Left lung (tissue), 10 donors: ENCODE results near the gene ENTPD8. TPM values are rescaled to one million over a fixed set of nuclear protein-coding genes. Genes with fewer than 3 reads are reported as not detected.

ENCODE experiments used
- ATAC-seq: fragments of 200-7000 bp; cut with Tn5 transposase; one replicate; pipeline ENCODE4 v1.9.1; 2020; ENCODE audit warnings: moderate library complexity
- DNase-seq, 4 donors: peaks; one replicate each; pipeline ENCODE4 v3.0.0-alpha.2; 2013 to 2020
- H3K27ac ChIP-seq, 2 donors: fragments of 200-600 bp; sonication (generic) in 1 of 2; one replicate each; pipeline versions ENCODE4 v1.5.0 to v1.8.0; 2020 to 2021
- H3K27me3 ChIP-seq, 2 donors: fragments of 200-600 bp; sonication (generic) in 1 of 2; one replicate each; pipeline versions ENCODE4 v1.5.0 to v1.8.0; 2020 to 2021
- H3K36me3 ChIP-seq, 2 donors: fragments of 200-600 bp; sonication (generic) in 1 of 2; one replicate each; pipeline versions ENCODE4 v1.5.0 to v1.8.0; 2020 to 2021
- H3K4me1 ChIP-seq, 2 donors: fragments of 200-600 bp; one replicate each; pipeline ENCODE4 v1.8.0; 2021
- H3K4me3 ChIP-seq, 2 donors: fragments of 200-600 bp; sonication (generic) in 1 of 2; one replicate each; pipeline versions ENCODE4 v1.5.0 to v1.8.0; 2020 to 2021; ENCODE audit warnings: mild to moderate bottlenecking in 1 of 2
- H3K9me3 ChIP-seq, 2 donors: fragments of 200-600 bp; sonication (generic) in 1 of 2; one replicate each; pipeline versions ENCODE4 v1.5.0 to v1.8.0; 2020 to 2021
- intact Hi-C, 2 donors: fragments of 100-400 bp; cut with DNase I; formaldehyde crosslinking; loops; one replicate each; pipeline versions ENCODE4 v1.11.2 to v1.14.2; 2022
- polyA plus RNA-seq, 6 donors: library from polyadenylated mRNA; unstranded; fragments of 120-200 nt; gene quantifications; one replicate each; pipeline ENCODE4 v1.2.1, GENCODE V29; 2013; ENCODE audit not compliant: insufficient read length in 6 of 6
- total RNA-seq, 2 donors: library from RNA; stranded (reverse); fragmentation: NEBNext Ultra II Directional; extraction: Animal tissue kit (Norgen Biotek cat#: 25700); gene quantifications; one replicate each; pipeline ENCODE4 v1.2.1, GENCODE V29; 2021
- TF ChIP-seq, protein P1 (sequence below), 2 donors: fragments of 200-600 bp; sonication (generic) in 1 of 2; IDR thresholded peaks; one replicate each; pipeline versions ENCODE4 v1.5.0 to v1.8.0; 2021; ENCODE audit warnings: antibody characterized with exemption in 2 of 2
- donor health status: DM: no; HTN: yes; CAD: no.
- donor health status: DM: no; HTN: no; CAD: no.

Gene ENTPD8
- total and polyA plus RNA-seq, 8 donors = 0.15 to 0.68 (median 0.40) TPM; not detected in 1

DNA sequence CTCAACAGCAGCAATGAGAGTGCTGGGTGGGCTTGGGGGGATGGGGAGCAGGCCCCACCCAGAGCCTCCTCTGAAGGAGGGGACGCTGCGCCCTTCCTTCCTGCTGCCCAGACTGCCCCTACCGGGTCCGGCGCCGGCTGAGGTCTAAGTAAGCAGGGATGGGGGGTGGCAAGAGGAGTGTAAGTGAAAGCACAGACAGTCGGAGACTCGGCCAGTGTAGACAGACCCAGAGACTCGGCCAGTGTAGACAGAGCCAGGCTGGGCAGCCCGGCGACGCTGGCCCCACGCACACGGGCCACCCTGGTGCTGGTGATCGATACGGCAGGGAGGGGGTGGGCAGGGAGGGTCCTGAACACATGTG lies 7.4 kb upstream of the ENTPD8 start:
- no peak overlapping the region for H3K4me3 ChIP-seq
- TF ChIP-seq, protein P1, sequence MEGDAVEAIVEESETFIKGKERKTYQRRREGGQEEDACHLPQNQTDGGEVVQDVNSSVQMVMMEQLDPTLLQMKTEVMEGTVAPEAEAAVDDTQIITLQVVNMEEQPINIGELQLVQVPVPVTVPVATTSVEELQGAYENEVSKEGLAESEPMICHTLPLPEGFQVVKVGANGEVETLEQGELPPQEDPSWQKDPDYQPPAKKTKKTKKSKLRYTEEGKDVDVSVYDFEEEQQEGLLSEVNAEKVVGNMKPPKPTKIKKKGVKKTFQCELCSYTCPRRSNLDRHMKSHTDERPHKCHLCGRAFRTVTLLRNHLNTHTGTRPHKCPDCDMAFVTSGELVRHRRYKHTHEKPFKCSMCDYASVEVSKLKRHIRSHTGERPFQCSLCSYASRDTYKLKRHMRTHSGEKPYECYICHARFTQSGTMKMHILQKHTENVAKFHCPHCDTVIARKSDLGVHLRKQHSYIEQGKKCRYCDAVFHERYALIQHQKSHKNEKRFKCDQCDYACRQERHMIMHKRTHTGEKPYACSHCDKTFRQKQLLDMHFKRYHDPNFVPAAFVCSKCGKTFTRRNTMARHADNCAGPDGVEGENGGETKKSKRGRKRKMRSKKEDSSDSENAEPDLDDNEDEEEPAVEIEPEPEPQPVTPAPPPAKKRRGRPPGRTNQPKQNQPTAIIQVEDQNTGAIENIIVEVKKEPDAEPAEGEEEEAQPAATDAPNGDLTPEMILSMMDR (IDR thresholded peaks at IDR 0.05) = no peak
- H3K36me3 ChIP-seq = peaks cover 0 to 23% of the 10 kb centered on the region in 2 donors
- intact Hi-C loops = no loop called here
- H3K9me3 ChIP-seq = no peaks in the 10 kb centered on the region
- peaks cover 0 to 22% of the 10 kb centered on the region in 2 donors for H3K4me1 ChIP-seq
- peaks cover 0 to 6% of the 10 kb centered on the region in 2 donors for H3K27me3 ChIP-seq
- DNase-seq (no peak), ATAC-seq (no peak)
- no peak overlapping the region for H3K27ac ChIP-seq

DNA sequence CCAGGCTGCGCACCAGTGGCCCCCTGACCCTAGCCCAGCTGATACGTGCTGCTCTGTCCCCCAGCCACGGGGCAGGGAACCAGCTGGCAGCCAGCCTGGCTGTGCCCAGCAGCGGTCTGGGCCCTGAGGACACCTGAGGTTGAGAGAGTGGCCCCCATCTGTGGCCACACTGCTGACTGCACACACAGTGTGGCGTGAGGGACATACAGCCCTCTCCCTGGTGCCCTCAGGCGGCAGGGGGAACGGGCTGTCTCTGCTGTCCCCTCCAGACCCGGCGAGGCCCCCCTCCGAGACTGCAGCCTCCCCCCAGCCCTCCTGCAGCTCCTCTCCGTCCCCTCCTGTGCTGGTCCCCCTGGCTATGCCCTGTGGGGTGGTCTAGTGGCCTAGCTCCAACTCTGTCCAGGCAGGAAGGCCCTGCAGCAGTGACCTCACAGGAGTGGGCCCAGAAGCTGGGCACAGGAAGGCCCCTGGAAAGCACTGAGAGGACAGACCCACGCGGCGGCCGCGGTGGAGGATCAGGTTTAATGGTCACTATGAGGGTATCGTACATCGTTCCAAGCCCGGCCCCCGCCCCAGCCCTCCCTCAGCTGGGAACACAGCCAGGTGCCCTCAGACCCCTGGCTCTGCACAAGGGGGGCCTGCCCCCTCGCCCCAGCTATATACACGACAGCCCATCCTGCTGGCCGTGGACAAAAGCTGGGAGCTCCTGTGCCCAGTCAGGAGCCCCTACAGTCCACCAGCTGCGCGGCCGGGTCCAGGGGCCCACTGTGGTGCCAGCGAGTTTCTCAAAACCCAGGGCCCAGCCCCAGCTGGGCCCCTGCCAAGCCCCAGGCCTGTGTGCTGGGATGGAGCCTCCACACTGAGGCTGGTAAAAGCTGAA lies 6.8 kb upstream of the ENTPD8 start:
- H3K9me3 ChIP-seq = no peaks in the 10 kb centered on the region
- H3K27ac ChIP-seq = no peak overlapping the region
- TF ChIP-seq, protein P1 (IDR thresholded peaks at IDR 0.05) = no peak
- ATAC-seq = no peak
- peaks cover 0 to 16% of the 10 kb centered on the region in 2 donors for H3K4me1 ChIP-seq
- H3K27me3 ChIP-seq = peaks cover 0 to 12% of the 10 kb centered on the region in 2 donors
- peaks cover 0 to 21% of the 10 kb centered on the region in 2 donors for H3K36me3 ChIP-seq
- intact Hi-C loops = no loop called here
- DNase-seq = peak in 2 of 4 donors; percentile 36 to 80
- no peak overlapping the region for H3K4me3 ChIP-seq

DNA sequence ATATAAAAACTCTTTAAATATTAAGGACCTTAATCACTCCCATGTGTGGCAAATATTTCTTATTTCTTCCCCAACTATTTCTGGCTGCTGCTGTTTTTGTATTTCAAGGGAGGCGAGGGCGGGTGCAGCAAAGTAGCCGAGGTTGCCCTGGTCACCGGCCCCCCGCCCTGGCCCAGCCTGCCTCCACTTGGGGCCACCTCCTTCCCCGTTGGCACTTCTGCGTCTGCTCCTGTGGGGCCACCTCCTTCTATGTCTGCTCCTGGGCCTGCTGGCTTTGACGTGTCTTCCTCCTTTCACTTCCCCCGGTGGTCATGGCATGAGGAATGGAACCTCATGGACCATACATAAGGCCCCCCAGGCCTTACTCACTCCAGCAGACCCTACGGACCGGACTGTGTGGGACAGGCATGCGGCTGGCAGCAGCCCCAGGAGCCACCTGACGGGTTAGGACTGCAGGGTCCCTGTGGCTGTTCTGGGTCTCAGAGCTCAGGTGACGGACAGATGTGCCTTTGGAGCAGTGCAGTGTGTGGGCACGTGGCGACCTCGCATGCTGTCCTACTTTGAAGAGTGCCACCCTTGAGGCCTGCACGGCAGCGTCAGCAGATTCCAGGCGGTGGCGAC lies 5.8 kb upstream of the ENTPD8 start:
- intact Hi-C loops = no loop called here
- H3K36me3 ChIP-seq = peaks cover 0 to 14% of the 10 kb centered on the region in 2 donors
- H3K4me3 ChIP-seq = no peak overlapping the region
- peaks cover 4 to 22% of the 10 kb centered on the region in 2 donors for H3K27me3 ChIP-seq
- peaks cover 0 to 9% of the 10 kb centered on the region in 2 donors for H3K4me1 ChIP-seq
- H3K27ac ChIP-seq = no peak overlapping the region
- ATAC-seq (peak; percentile 7), DNase-seq (peak in 1 of 4 donors; percentile 58)
- TF ChIP-seq, protein P1 (IDR thresholded peaks at IDR 0.05) = no peak
- H3K9me3 ChIP-seq = no peaks in the 10 kb centered on the region

DNA sequence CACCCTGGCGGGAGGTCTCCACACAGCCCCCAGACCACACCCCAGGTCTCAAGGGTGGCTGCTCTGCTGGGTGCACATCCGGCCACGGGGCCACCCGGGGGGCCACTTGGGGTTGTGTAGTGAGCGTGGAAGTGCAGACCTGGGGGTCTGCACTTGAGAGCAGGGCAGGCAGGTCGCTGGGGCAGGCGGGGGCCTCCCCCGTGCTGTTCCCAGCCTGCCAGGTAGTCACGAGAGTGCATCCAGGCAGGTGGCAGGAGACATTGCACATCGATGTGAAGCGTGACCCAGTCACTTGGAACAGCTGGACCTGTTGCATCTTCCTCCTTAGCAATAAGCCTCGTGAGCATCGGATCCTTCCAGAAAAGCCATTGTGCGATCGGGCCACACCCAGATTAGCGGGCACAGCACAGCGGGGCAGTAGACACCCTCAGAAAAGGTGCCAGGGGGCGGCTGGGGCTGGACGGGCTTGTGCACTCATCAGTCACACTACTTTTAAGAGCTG lies 4.8 kb upstream of the ENTPD8 start:
- peak in 1 of 4 donors; percentile 69 for DNase-seq
- no peak for ATAC-seq

More for the DNA sequence above, 4.8 kb upstream of the ENTPD8 start:
- H3K36me3 ChIP-seq = peaks cover 0 to 14% of the 10 kb centered on the region in 2 donors
- H3K27me3 ChIP-seq = peaks cover 4 to 32% of the 10 kb centered on the region in 2 donors
- intact Hi-C loops = no loop called here
- no peak overlapping the region for H3K27ac ChIP-seq
- TF ChIP-seq, protein P1 (IDR thresholded peaks at IDR 0.05) = no peak
- no peaks in the 10 kb centered on the region for H3K9me3 ChIP-seq
- no peak overlapping the region for H3K4me3 ChIP-seq
- H3K4me1 ChIP-seq = peaks cover 5 to 15% of the 10 kb centered on the region in 2 donors
